K562 (cell line): ENCODE results near the gene TSC22D1. TPM values are rescaled to one million over a fixed set of nuclear protein-coding genes. Genes with fewer than 3 reads are reported as not detected.
A peak's percentile ranks its signal among the peaks of the same experiment; 100 is the strongest.

ENCODE experiments used
- ATAC-seq: fragments of 200-7000 bp; cut with Tn5 transposase; 3 replicates; pipeline ENCODE4 v1.9.1; 2020; ENCODE audit warnings: moderate library complexity
- BruUV-seq: library from RNA; stranded (reverse); fragments of 400-500 nt; replicated peaks from 2 replicates; lab custom pipeline; 2021; lab: Mats Ljungman, UMichigan
- CTCF ChIA-PET: fragments of 300-600 bp; formaldehyde crosslinking; extraction: SDS; loops from one replicate; lab custom pipeline; 2021; ENCODE audit warnings: low intra/inter-chr PET ratio; lab: Yijun Ruan, JAX
- POLR2A ChIA-PET: fragments of 300-600, 350-650 bp; sonication (Branson Sonifier 250); formaldehyde crosslinking; extraction: SDS; loops from one replicate; lab custom pipeline; 2021; ENCODE audit warnings: antibody characterized with exemption, inconsistent platforms; lab: Yijun Ruan, JAX
- DNase-seq, 4 experiments: peaks; one replicate each; pipeline versions ENCODE4 v3.0.0 to v3.0.0-alpha.2; 2011 to 2018; ENCODE audit warnings: low spot score in 3 of 4, mixed read lengths in 3 of 4; ENCODE audit errors: extremely low read depth in 1 of 4
- FAIRE-seq: peaks from 2 replicates; lab custom pipeline; 2011; peaks lifted over from hg19 to GRCh38; lab: Jason Lieb, UNC
- H2AFZ ChIP-seq: 2 replicates; pipeline ENCODE4 v1.6.0; 2011; ENCODE audit warnings: low read depth, low read length, control low read depth, inconsistent platforms
- H3K27ac ChIP-seq: fragments of 200-600 bp; 3 replicates; pipeline ENCODE4 v1.8.0; 2011; ENCODE audit warnings: low read depth, mild to moderate bottlenecking, control low read depth, inconsistent platforms, low read length, moderate library complexity, mixed read lengths; ENCODE audit errors: extremely low read depth
- H3K27me3 ChIP-seq, 2 experiments: fragments of 300-600 bp in 1 of 2; 2 replicates in 1 of 2; 3 replicates in 1 of 2; pipeline versions ENCODE4 v1.6.0 to v1.8.0; 2011; ENCODE audit warnings: inconsistent platforms in 2 of 2, low read length in 2 of 2, mild to moderate bottlenecking in 1 of 2, mixed read lengths in 1 of 2, moderate library complexity in 1 of 2; ENCODE audit not compliant: control insufficient read depth in 2 of 2, insufficient read depth in 2 of 2
- H3K36me3 ChIP-seq: fragments of 300-600 bp; 3 replicates; pipeline ENCODE4 v1.8.0; 2011; ENCODE audit warnings: mild to moderate bottlenecking, low read length, inconsistent platforms; ENCODE audit not compliant: control insufficient read depth, insufficient read depth
- H3K4me1 ChIP-seq, 2 experiments: fragments of 200-600 bp in 1 of 2; replicated peaks in 1 of 2; 2 replicates in 1 of 2; 3 replicates in 1 of 2; pipeline versions ENCODE4 v1.5.1 to v1.8.0; 2011; ENCODE audit warnings: inconsistent platforms in 2 of 2, low read length in 2 of 2, mild to moderate bottlenecking in 1 of 2, mixed read lengths in 1 of 2, moderate library complexity in 1 of 2; ENCODE audit not compliant: control insufficient read depth in 2 of 2, insufficient read depth in 2 of 2
- H3K4me2 ChIP-seq: 2 replicates; pipeline ENCODE4 v1.6.1; 2011; ENCODE audit warnings: low read length, control low read depth, inconsistent platforms, mixed read lengths; ENCODE audit not compliant: insufficient read depth
- H3K4me3 ChIP-seq: fragments of 200-600 bp; sonication (generic), shearing (Covaris generic); 2 replicates; pipeline ENCODE4 v1.5.1; 2016; ENCODE audit warnings: control low read depth, inconsistent platforms
- H3K79me2 ChIP-seq: fragments of 200-600 bp; 3 replicates; pipeline ENCODE4 v1.8.0; 2011; ENCODE audit warnings: low read length, inconsistent platforms; ENCODE audit not compliant: control insufficient read depth, insufficient read depth
- H3K9ac ChIP-seq, 2 experiments: 2 replicates each; pipeline versions ENCODE4 v1.6.0 to v1.6.1; 2011; ENCODE audit warnings: low read depth in 2 of 2, low read length in 2 of 2, control low read depth in 1 of 2, inconsistent platforms in 1 of 2, mild to moderate bottlenecking in 1 of 2, mixed read lengths in 1 of 2; ENCODE audit not compliant: insufficient read depth in 1 of 2
- H3K9me1 ChIP-seq: one replicate; pipeline ENCODE4 v1.6.0; 2011; ENCODE audit warnings: inconsistent platforms, mild to moderate bottlenecking, low read length, moderate library complexity; ENCODE audit not compliant: control insufficient read depth, insufficient read depth
- H3K9me3 ChIP-seq: replicated peaks from 2 replicates; pipeline ENCODE4 v1.5.1; 2011; ENCODE audit warnings: low read depth, low read length, inconsistent platforms; ENCODE audit not compliant: control insufficient read depth, insufficient read depth
- H4K20me1 ChIP-seq: replicated peaks from 2 replicates; pipeline ENCODE4 v1.6.1; 2011; ENCODE audit warnings: low read length, inconsistent platforms, mixed read lengths; ENCODE audit not compliant: control insufficient read depth, insufficient read depth
- CXXC5 ChIP-seq: fragments of 250-450 bp; sonication (Bioruptor Pico); IDR thresholded peaks from 2 replicates; pipeline ENCODE4 v1.8.0; 2022; ENCODE audit warnings: inconsistent platforms, mild to moderate bottlenecking, moderate library complexity
- FOXA3 ChIP-seq, 2 experiments: fragments of 450-650 bp in 1 of 2; sonication (generic) in 1 of 2; formaldehyde crosslinking; IDR thresholded peaks in 1 of 2; conservative IDR thresholded peaks in 1 of 2; 2 replicates each; pipeline versions ENCODE4 v1.4.0 to v1.8.0; 2020 to 2022; ENCODE audit warnings: mild to moderate bottlenecking in 2 of 2, missing genetic modification reagents in 1 of 2
- GTF2A2 ChIP-seq: IDR thresholded peaks from 2 replicates; pipeline ENCODE4 v1.6.1; 2016; ENCODE audit warnings: mild to moderate bottlenecking, missing genetic modification characterization, missing compliant biosample characterization
- KDM5B ChIP-seq: fragments of 200-600 bp; sonication (generic); IDR thresholded peaks from 2 replicates; pipeline ENCODE4 v1.6.1; 2012; ENCODE audit warnings: low read depth, mild to moderate bottlenecking, moderate library complexity, low read length, control low read depth, inconsistent platforms; ENCODE audit not compliant: insufficient replicate concordance
- KLF1 ChIP-seq: fragments of 450-650 bp; IDR thresholded peaks from 2 replicates; pipeline ENCODE4 v1.6.1; 2016; ENCODE audit warnings: missing genetic modification characterization, missing compliant biosample characterization
- KLF10 ChIP-seq: fragments of 250-450 bp; sonication (Bioruptor Pico); IDR thresholded peaks from 2 replicates; pipeline ENCODE4 v1.6.1; 2021; ENCODE audit warnings: matching md5 sums
- KLF13 ChIP-seq: fragments of 450-650 bp; IDR thresholded peaks from 2 replicates; pipeline ENCODE4 v1.6.1; 2016; ENCODE audit warnings: missing genetic modification characterization, low read depth, mild to moderate bottlenecking, missing compliant biosample characterization, moderate library complexity, borderline replicate concordance
- MAFF ChIP-seq: IDR thresholded peaks from 2 replicates; pipeline ENCODE4 v1.6.1; 2012; ENCODE audit warnings: low read length, improper control_type of control experiment
- NR2C1 ChIP-seq, 2 experiments: fragments of 450-650 bp; IDR thresholded peaks; 2 replicates each; pipeline ENCODE4 v1.6.1; 2017; ENCODE audit warnings: mild to moderate bottlenecking in 2 of 2, antibody characterized with exemption in 1 of 2, inconsistent platforms in 1 of 2, missing compliant biosample characterization in 1 of 2, missing genetic modification characterization in 1 of 2
- RAD21 ChIP-seq, 2 experiments: fragments of 250-450 bp in 1 of 2; fragments of 450-650 bp in 1 of 2; sonication (Bioruptor Pico) in 1 of 2; formaldehyde crosslinking in 1 of 2; IDR thresholded peaks in 1 of 2; conservative IDR thresholded peaks in 1 of 2; 2 replicates each; pipeline versions ENCODE4 v1.4.0 to v1.8.0; 2020 to 2022; ENCODE audit warnings: mild to moderate bottlenecking in 2 of 2, moderate library complexity in 1 of 2
- ZNF274 ChIP-seq: IDR thresholded peaks from 2 replicates; pipeline ENCODE4 v1.6.1; 2011; ENCODE audit warnings: low read depth, mild to moderate bottlenecking, low read length, moderate library complexity, borderline replicate concordance
- WGBS: fragments of 100-300 bp; shearing (Covaris generic); methylation state at CpG from one replicate; pipeline ENCODE4 v1.1.6; 2016; ENCODE audit warnings: low coverage, mixed read lengths; ENCODE audit not compliant: insufficient coverage; ENCODE audit errors: missing lambda C conversion rate; 5-methylcytosine and 5-hydroxymethylcytosine counted together
- in situ Hi-C: fragments of 300-500 bp; cut with MboI; formaldehyde crosslinking; loops from 4 replicates; pipeline ENCODE4 v1.15.0; 2018; ENCODE audit warnings: inconsistent platforms, mixed read lengths
- intact Hi-C: fragments of 100-400 bp; cut with micrococcal nuclease; formaldehyde crosslinking; loops from 2 replicates; pipeline ENCODE4 v1.14.2; 2022
- polyA plus RNA-seq, 8 experiments: library from polyadenylated mRNA; depleted of rRNA in 4 of 8; stranded (reverse) in 5 of 8; unstranded in 3 of 8; fragments of >200 nt; fragmentation: Nextera tagmentation in 2 of 8; fragmentation: Illumina TruSeq in 1 of 8; extraction: Ambion mirVana in 2 of 8; extraction: Trizol in 1 of 8; gene quantifications; 2 replicates each; pipeline versions ENCODE4 v1.2.1 to v1.2.3, GENCODE V29; 2011 to 2014; ENCODE audit warnings: inconsistent platforms in 1 of 8, missing spikeins in 1 of 8
- total RNA-seq, 7 experiments: library from RNA; depleted of rRNA in 6 of 7; stranded (reverse); fragments of >200 nt in 6 of 7; fragmentation: Illumina TruSeq in 2 of 7; extraction: Trizol in 2 of 7; gene quantifications; 2 replicates each; pipeline versions ENCODE4 v1.2.1 to v1.2.3, GENCODE V29; 2011 to 2021; ENCODE audit warnings: low replicate concordance in 1 of 7

TSC22D1 gene
- total and polyA plus RNA-seq, 9 of the 15 experiments (the other 6 are each of a cell fraction or from before 2014, with no cell fraction given): 2.6 to 19.8 (median 8.4) TPM

GRCh38 chr13:44470638-44471562, 105.2 kb downstream of the TSC22D1 start (continued):
- TF ChIP-seq RAD21 (CRISPR knock-in tag; conservative IDR thresholded peaks at IDR 0.05 in 1 of 2, IDR thresholded peaks at IDR 0.05 in 1 of 2): peak; percentile 72 to 74

- WGBS: 31% methylated on average over 2 of the region's 3 CpGs
- TF ChIP-seq CXXC5 (CRISPR knock-in tag) (no peak), KLF1 (tag) (no peak), FOXA3 (CRISPR knock-in tag; conservative IDR thresholded peaks at IDR 0.05 in 1 of 2, IDR thresholded peaks at IDR 0.05 in 1 of 2) (no peak), KLF10 (CRISPR knock-in tag) (no peak), NR2C1 (IDR thresholded peaks at IDR 0.05) (no peak), NR2C1 (tag; IDR thresholded peaks at IDR 0.05) (no peak), GTF2A2 (tag) (no peak), KLF13 (tag) (no peak), ZNF274 (no peak), KDM5B (no peak), MAFF (no peak)
- TF ChIP-seq, all 486 proteins: peak for 0
- no peak overlapping the region for H3K9ac ChIP-seq
- H3K27ac ChIP-seq: no peak overlapping the region
- no TSS peak for BruUV-seq
- no peaks in the 10 kb centered on the region for H4K20me1 ChIP-seq
- FAIRE-seq (no peak), ATAC-seq (no peak), DNase-seq (no peak)
- in situ Hi-C loops: loop anchor here (25.0 kb wide), 1 partner anchor 432 kb away; no protein-coding TSS in a partner anchor
- no peaks in the 10 kb centered on the region for H3K79me2 ChIP-seq
- no peak overlapping the region for H3K4me2 ChIP-seq
- H3K4me1 ChIP-seq: no peaks in the 10 kb centered on the region
- intact Hi-C loops: no loop called here
- no peaks in the 10 kb centered on the region for H3K9me1 ChIP-seq
- H2AFZ ChIP-seq: no peak overlapping the region
- no peaks in the 10 kb centered on the region for H3K27me3 ChIP-seq
- POLR2A ChIA-PET: interaction anchor here (0.8 kb wide), 1 partner anchor 216 kb away, joined by 4 read pairs; no protein-coding TSS in a partner anchor
- H3K36me3 ChIP-seq: no peaks in the 10 kb centered on the region
- no peaks in the 10 kb centered on the region for H3K9me3 ChIP-seq
- H3K4me3 ChIP-seq: no peak overlapping the region
- CTCF ChIA-PET: interaction anchor here (0.9 kb wide), 1 partner anchor 563 kb away, joined by 3 read pairs; no protein-coding TSS in a partner anchor
These were observed 107.3 kb downstream of the TSC22D1 start for GRCh38 chr13:44468874-44469273.
